HG03575 (cell line): ENCODE measurements around the gene DTD2.
A peak's percentile ranks its signal among the peaks of the same experiment; 100 is the strongest.
"Not testable (repeated sequence)": the region's sequence is repeated elsewhere in the genome, so short reads cannot be mapped to it uniquely, and the experiment has no call there.

Source experiments
- ATAC-seq: cut with Tn5 transposase; IDR thresholded peaks from one replicate; pipeline ENCODE4 v1.9.1; 2021; ENCODE audit not compliant: unreplicated experiment, insufficient number of reproducible peaks, low FRiP score; ENCODE audit errors: extremely low read depth

Gene DTD2

DNA sequence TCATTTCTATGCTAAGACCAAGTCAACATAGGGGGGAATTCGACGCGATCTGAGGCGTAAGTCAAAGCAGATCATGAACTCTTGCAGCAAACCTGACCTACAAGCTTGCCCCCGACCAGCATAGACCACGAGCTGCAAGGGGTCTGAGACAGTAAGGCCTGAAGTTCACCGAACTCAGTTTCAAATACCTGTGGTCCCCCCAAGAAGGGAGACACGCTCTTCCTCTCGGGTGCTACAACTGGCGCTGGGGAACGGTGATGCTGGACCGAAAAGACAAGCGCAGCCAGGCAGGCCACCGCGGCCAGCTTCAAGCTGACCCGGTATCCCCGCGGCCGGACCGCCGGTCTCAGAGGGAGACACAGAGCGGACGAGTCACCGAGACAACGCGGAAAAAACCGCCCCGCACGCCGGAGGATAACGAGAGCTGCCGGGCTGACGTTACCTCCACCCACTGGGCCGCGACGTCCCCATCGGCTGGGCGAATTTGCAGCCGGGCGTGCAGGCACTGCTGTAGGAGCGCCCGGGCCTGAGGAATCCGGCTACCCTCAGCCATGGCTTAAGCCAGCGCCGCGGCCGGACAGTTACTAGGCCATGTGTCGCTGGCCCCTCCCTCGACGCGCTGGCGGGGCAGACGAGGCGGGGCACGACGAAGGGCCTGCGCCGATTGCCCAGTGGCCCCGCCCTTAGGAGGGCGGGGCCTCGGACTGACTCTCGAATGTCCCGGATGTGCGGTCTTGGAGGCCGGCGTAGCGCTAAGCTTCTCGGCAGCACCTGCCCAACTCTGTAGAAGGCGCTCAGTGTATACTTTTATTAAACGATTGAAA is at the start of gene DTD2:
Gene DTD2 (minus strand): TSS at position 666 of the 824 bp plus-strand sequence. CDS start 113 bp downstream, at position 553.
- ATAC-seq = peak; percentile 79

DNA sequence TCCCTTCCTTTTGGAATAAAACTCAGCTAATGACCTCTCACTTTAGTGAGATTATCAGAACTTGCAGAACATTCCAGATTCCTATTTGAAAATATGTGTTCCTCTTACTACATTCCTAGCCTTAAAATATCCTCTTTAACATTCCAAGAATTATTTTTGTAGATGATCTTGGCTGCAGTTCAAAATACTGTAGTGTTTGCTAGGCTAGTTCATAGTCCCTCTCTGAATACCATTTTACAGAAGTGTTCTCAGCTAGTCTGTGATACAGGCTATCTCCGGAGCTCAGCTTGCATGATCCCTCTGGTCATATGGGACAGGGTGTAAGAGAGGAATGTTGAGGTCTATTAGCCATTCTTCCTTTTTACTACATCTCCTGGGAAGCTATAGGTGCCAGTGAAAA is 48.1 kb upstream of the DTD2 start:
- no peak for ATAC-seq

DNA sequence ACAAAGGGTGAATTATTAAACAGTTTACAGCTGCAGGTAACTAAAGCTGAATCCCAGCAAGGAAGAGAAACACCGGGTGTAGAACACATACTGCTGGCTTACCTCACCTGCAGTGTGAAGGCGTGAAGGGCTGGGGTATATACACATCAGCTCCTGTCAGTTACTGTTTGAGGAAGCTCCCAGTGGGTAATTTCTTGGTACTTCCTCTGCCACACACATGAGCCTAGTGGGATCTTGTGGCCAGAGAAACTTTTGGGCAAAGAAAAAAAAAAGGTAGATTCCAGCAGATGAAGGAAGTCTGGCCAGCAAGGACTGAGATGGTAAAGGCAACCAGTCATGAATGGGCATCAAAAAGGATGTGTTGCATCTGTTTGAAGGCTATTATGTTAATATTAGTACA is 44.6 kb upstream of the DTD2 start:
- ATAC-seq = no peak

DNA sequence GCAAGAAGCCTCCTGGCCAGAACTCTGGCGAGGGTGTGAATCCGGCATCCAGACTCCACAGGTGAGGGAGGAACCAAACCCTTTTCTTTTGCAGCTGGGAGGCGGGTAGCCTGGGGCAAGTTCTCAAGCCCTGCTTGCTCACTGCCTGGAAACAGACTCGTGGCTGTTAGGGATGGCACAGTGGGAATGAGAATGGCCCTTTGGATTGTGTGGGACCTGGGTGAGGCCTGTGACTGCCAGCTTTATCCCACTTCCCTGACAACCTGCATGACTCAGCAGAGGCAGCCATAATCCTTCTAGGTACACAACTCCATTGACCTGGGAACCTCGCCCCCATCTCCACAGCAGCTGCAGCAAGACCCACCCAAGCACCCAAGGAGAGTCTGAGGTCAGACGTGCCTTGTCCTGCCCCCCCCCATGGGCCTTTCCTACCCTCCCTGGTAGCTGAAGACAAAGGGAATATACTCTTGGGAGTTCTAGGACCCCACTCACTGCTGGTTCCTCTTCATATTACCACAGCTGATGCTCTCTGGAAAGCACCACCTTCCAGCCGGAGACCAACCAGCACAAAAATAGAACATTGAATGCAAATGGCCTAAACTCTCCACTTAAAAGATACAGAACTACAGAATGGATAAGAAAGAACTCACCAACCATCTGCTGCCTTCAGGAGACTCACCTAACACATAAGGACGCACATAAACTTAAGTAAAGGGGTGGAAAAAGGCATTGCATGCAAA is 35.6 kb upstream of the DTD2 start:
- ATAC-seq = no peak

DNA sequence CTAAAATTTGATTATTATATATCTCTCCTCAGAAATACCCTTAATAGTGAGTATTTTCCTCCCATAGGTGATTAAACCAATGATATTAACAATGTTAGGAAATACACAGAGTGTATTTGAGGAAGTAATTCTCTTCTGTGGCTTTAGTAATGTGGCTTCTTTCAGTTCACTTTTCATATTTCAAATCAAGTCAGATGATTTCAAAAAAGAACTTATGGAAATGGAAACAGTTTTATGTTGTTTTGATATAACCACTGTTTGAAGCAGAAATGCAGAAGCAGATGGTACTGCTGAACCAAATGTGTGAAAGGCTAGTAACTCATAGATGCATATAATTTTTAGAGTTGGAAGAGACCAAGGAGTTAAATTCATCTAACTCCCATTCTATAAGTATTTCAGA is 32.4 kb upstream of the DTD2 start:
- ATAC-seq = no peak

DNA sequence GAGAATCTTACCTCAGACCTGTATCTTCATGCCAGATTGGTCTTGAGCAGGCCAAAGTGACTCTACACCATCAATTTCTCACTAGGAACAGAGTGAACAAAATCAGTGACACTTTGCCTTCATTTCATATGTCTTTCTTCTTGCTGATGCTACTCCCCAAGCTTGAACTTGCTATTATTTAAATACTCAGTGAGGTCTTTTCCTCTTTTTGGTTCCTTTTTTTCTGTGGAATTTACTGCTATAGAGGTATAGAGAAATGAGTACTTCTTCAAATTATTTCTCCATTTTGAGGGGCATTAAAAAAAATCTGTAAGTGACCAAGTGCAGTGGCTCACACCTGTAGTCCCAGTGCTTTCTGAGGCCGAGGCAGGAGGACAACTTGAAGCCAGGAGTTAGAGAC is 30.6 kb upstream of the DTD2 start, which contains the start of gene GPR33:
Gene GPR33 (minus strand): TSS at position 154 of the 400 bp plus-strand sequence. CDS start 4,074 bp downstream, outside the sequence.
- no peak for ATAC-seq

DNA sequence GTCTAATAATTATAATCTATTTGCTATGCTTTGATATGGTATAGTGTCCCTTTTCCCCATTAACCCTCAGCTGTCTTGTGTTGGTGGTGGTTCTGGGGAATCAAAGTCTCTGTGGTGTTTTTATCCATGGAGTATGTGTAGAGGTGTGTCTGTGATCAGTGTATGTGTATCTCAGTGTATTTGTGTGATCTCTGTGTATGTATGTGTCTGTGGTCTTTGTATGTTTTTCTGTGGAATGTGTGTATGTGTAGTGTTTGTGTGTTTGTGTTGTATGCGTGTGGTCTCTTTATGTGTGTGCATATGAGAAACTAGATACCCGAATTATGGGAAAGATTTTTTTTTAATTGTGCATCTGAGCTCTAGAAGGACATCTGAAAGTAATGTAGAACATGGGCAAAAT is 29.5 kb upstream of the DTD2 start:
- no peak for ATAC-seq

DNA sequence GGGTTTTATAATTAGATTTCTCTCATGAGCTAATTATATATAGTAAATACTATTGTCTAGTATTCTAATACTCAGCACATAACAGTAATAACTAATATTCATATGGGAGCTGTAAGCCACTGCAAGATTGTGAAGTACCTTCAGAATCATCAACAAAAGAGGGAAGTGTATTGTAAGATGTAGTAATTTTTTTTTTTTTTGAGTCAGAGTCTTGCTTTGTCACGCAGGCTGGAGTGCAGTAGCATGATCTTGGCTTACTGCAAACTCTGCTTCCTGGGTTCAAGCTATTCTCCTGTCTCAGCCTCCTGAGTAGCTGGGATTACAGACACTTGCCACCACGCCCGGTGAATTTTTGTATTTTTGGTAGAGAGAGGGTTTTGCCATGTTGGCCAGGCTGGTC is 27.4 kb upstream of the DTD2 start:
- ATAC-seq = no peak

DNA sequence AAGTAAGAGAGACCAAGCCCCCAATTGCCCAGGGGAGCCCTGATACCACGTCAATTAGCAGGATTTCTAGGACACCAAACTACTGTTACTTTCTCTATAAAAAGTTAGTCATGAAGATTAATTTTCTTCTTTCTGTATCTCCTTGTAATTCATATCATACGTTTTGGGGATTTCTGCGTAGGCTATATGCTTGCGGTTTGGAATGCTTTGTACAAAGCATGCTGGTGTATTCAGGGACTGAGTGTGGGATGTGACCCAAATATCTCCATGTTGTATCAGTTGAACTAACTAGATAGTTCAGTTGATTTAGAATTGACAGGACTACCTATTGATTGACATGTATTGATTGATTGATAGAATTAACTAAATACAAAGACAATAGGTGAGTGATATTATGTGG is 22.9 kb upstream of the DTD2 start:
- ATAC-seq = no peak

DNA sequence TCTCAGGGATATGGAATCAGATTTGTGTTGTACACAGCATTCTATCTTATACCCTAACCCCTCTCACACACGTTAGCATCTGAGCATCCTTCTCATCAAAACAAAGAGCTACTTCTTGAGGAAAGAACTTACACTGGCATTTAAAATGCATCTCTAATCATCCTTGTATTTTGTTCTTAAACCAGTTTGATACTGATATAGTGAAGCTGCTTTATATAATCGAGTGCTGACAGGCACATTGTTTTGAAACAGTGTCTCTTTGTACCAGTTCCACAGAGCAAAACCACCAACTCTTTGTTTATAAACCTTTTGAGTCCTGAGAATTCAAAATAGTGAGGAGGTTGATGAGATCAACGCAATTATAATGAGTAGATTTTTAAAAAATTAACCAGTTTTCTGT is 21.7 kb upstream of the DTD2 start:
- no peak for ATAC-seq

DNA sequence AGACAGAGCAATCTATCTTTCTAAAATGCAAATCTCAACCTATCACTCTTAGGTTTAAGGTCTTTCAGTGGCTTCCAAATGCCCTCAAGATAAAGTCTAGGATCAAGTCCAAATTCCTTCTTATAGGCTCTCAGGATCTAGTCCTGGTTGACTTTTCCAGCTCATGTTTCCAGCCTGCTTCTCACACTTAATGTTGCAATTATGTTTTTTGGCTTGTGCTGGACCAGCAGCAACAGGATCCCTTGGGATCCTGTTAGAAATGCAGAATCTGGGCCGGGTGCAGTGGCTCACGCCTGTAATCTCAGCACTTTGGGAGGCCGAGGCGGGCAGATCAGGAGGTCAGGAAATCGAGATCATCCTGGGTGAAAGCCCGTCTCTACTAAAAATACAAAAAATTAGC is 19.9 kb upstream of the DTD2 start:
- ATAC-seq = no peak

DNA sequence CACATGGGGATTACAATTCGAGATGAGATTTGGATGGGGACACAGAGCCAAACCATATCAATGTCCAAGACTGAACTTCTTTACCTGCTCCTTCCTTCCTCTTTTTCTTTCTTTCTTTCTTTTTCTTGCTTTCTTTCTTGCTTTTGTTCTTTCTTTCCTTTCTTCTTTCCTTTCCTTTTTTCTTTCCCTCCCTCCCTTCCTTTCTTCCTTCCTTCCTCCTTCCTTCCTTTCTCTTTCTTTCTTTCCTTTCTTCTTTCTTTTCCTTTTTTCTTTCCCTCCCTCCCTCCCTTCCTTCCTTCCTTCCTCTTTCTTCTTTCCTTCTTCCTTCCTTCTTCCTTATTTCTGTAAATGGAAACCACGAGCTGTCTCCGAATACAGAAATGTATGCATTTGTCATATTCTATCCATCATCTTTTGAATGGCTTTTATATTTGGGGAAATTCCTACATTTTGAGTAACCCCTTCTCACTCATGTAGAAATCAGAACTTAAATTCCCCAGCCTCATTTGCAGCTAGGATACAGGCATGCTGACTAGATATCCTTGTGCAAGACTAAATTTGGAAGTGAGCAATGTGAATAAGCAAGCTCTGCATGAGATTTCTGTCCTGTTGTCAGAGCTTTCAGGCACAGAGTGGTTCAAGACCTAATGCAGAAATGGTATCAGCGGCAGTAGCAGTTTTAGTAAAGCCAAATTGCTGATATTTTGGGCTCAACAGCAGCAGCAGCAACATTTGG is 19.0 kb upstream of the DTD2 start:
- ATAC-seq = no peak

DNA sequence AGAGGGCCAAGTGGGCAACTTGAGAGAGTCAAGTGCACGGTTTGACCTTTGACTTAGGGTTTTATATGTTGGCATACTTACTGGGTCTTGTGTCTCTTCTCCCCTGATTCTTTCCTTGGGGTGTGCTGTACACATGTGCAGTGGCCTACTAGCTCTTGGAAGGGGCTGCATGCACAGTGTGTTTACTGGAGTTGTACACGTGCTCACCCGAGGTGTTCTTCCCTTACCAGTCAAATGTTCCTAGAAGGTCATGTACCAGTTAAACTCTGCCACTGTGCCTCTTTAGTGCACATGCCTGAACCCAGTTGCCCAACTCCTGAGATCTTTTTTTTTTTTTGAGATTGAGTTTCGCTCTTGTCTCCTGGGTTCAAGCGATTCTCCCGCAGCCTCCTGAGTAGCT is 9.2 kb upstream of the DTD2 start:
- no peak for ATAC-seq

DNA sequence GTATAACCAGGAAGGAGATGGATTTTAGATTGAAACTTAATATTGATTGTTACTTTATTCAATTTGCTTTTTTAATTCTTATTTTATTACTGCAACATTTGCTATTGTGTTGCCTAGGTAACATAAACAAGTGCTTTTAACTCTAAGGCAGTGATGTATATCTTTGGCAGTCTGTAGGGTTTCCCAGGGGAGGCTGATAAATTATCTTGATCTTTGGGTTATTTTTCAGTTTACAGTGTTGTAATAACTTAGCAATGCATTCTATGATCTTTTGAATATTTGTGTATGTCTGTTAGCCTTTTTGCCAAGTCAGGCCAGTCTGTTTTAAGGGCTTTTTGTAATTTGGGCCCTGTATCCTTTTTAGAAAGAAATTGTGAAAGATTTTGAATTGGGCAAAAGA is 7.8 kb upstream of the DTD2 start:
- no peak for ATAC-seq

DNA sequence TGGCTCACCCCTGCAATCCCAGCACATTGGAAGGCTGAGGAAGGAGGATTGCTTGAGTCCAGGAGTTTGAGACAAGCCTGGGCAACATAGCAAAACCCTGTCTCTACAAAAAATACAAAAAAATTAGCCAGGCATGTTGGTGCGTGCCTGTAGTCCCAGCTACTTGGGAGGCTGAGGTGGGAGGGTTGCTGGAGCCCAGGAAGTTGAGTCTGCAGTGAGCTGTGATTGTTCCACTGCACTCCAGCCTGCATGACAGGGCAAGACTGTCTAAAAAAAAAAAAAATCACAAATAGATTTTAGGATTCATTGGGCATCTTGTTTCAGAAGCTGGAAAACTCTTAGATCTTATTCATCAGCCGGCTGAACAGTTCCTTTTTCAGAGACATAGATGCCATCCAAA is 5.1 kb upstream of the DTD2 start:
- not testable (repeated sequence) for ATAC-seq

DNA sequence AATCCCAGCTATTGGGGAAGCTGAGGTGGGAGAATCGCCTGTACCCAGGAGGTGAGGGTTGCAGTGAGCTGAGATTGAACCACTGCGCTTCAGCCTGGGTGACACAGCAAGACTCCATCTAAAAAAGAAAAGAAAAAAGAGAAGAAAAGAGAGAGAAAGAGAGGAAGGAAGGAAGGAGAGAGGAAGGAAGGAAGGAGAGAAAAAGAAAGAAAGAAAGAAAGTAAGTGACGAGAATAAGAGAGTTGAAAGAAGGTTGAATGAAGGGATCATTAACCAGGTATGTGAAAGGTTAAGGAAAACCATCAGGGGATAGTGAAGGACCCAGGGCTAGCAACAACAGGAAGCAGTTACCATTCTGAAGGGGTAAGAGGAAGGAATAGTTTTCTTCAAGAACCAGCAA is 4.2 kb upstream of the DTD2 start:
- ATAC-seq = no peak

DNA sequence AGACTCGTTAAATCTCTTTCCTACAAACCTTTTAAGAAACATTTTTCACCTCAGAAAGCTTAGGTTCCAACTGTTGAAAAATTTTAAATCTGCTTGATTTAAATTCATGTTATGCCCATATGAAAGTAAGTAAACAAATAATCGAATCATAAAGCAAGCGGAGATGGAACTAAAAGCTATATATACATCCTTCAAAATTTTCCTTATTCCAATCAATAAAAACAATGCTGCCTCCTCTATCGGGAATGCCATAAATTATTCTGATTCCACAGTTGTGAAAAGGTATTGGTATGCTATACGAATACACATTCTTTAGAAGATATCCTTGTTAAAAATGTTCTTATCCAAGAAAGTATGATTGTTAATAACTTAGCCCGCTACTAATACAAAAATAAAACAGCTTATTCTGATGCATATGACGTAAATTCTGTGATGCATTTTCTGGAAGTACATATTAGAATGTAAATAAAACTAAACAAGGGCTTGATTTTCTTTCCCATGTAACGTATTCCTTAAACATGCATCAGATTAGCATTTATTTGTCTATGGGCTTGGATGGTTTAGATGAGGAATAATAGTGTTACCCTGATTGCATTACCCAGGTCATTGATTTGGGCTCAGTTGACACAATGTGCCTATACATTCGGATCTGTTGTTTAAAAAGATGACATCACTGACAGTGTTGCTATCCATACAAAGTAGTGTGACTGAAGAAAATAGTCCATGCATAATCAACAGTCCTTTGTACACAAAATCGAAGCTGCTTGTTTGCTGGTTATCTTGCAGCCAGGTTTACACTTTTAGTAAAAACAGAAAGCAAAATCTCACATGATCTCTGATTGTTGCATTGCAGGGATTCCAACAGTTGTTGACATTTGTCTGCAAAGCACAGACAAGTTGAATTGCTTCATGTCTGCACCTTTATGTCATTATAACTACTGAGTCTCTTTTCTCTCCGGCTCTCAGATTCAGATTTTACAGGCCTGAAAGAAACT is 656 bp upstream of the DTD2 start:
- ATAC-seq = no peak

DNA sequence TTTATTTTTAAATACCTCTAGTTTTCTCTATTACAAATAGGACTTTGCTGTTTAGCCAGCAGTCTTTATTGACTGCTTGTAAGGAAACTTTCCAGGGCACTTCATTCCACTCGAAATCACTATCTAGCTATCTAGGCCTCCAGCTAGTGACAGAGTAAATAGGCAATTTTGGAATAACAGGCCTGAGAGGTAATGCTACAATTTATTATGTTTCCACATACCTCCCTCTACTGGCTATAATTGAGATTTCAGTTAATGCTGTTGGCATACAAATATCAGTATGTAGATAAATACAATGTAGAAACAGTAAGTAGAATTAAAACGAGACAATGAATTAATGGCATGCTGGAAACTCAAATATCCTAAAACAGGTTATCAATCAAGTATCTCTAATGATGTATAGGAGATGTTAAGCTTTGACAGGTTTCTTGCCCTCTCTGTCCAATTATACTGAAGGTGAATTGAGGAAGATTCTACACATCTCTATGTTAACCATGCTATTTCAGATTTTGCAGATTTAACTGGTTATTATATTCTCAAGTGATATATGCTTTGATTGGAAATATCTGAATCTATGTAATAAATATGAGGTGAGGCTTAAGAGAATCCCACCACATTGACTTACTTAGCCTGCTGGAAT is 7.2 kb downstream of the DTD2 start:
- no peak for ATAC-seq
